KOPT-K1 (cell line): ENCODE measurements around the gene SCNN1B.
"Not testable (repeated sequence)": the region's sequence is repeated elsewhere in the genome, so short reads cannot be mapped to it uniquely, and the experiment has no call there.

Experiments
- H3K27ac ChIP-seq: fragments of 200-600 bp; sonication (generic); 2 replicates; pipeline ENCODE4 v1.5.1; 2016; ENCODE audit warnings: antibody characterized with exemption, mild to moderate bottlenecking, low read depth, low read length; ENCODE audit not compliant: poor library complexity, severe bottlenecking
- H3K36me3 ChIP-seq: fragments of 200-600 bp; sonication (generic); 2 replicates; pipeline ENCODE4 v1.5.1; 2017; ENCODE audit warnings: antibody characterized with exemption, mild to moderate bottlenecking, low read length, moderate library complexity; ENCODE audit not compliant: insufficient read depth
- H3K9me3 ChIP-seq: fragments of 200-600 bp; sonication (generic); 2 replicates; pipeline ENCODE4 v1.5.1; 2017; ENCODE audit warnings: antibody characterized with exemption, low read length, mild to moderate bottlenecking; ENCODE audit not compliant: insufficient read depth, poor library complexity, severe bottlenecking

Gene SCNN1B

DNA sequence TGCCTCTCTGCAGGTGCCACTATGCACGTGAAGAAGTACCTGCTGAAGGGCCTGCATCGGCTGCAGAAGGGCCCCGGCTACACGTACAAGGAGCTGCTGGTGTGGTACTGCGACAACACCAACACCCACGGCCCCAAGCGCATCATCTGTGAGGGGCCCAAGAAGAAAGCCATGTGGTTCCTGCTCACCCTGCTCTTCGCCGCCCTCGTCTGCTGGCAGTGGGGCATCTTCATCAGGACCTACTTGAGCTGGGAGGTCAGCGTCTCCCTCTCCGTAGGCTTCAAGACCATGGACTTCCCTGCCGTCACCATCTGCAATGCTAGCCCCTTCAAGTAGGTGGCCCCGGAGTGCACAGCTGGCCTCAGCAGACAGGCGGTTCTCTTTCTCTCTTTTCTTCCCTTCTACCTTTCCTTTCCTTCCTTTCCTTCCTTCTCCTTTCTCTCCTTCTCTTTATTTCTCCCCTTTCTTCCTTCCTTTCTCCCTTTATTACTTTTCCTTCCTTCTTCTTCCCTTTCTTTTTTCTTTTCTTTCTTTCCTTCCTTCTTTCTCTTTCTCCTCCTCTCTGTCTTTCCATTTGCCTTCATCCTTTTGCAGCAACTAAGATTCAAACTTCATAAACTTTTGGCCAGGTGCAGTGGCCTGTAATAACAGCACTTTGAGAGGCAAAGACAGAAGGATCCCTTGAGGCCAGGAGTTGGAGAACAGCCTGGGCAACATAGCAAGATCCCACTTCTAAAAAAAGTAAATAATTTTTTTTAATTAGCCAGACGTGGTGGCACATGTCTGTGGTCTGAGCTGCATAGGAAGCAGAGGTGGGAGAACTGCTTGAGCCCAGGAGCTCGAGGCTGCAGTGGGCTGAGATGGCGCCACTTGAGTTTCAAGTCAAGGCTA, 46.7 kb downstream of the SCNN1B start:
- Histone ChIP-seq H3K36me3 (no peaks in the 10 kb centered on the region), H3K27ac (no peak overlapping the region), H3K9me3 (peaks cover 7% of the 10 kb centered on the region)

DNA sequence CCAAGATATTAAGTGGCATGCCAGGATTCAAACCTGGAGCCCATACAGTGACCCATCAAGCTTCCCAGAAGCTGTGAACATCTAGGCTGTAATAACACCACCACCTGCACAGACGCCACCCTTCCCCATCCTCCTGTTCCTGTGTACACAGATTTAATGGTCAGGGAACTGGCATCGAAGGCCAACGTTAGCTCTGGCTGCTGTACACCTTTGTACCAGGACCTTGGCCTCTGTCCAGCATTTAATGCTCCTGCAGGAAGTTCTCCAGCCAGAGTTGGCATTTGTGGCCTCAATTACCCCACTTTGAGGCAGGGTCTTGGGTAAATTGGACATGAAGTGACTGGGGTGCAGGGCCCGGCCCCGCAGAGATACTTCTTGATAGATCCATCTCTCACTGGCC, 49.3 kb downstream of the SCNN1B start:
- Histone ChIP-seq H3K9me3 (peaks cover 7% of the 10 kb centered on the region), H3K27ac (no peak overlapping the region), H3K36me3 (no peaks in the 10 kb centered on the region)

DNA sequence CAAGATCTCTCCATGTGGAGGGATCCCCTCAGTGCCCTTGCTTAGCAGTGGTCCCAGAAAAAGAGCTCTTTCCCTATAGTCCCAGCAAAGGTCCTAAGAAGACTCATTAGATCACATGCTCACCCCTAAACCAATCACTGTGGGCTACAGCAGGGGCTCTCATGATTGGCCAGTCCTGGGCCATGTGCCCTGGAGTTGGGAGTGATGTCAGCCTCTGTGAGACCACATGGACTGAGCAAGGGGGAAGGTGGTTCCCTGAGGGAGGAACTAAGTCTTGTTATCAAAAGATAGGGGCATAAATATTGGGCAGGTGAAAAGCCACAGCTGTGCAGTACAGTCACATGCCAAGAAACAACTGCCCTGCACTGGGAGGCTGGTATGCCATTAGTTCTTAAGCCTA, 51.3 kb downstream of the SCNN1B start:
- Histone ChIP-seq H3K27ac (no peak overlapping the region), H3K9me3 (peaks cover 7% of the 10 kb centered on the region), H3K36me3 (no peaks in the 10 kb centered on the region)

DNA sequence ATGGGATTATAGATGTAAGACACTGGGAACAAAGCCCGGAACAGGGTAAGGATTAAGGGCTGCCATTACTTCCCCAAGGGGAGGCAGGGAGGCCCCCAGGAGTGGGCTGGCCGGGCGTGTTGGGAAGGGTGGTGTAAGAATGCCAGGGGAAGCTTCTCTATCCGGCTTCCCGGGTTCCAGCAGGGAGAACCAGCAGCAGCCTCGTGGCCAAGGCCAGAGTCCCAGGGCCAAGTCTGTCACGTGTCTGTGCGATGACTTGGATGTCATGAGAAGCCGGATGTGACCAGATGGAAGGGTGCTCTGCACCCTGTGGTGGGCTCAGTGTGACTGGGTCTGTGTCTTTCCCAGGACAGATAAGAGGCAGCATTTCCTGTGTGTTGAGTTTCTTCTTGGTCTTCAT, 52.1 kb downstream of the SCNN1B start:
- Histone ChIP-seq H3K9me3 (peaks cover 7% of the 10 kb centered on the region), H3K27ac (no peak overlapping the region)

DNA sequence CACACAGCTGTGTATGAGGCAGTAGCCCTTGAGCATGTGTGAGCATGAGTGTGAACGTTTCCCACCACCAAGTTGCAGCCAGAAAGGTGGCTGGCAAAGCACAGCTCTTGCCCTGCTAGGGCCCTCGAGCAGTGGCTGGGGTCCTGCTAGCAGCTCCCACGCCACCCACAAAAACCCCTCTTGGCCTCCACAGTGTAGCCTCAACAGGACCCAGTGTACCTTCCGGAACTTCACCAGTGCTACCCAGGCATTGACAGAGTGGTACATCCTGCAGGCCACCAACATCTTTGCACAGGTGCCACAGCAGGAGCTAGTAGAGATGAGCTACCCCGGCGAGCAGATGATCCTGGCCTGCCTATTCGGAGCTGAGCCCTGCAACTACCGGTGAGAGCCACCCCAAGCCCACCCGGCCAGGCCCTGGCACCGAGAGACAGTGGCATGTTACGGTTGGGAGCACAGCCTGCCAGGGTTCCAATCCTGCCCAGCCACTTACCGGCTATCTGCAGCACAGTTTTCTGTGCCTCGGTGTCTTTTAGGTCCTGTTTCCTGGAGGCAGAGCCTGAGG, 53.1 kb downstream of the SCNN1B start:
- Histone ChIP-seq H3K36me3 (no peaks in the 10 kb centered on the region), H3K27ac (no peak overlapping the region), H3K9me3 (peaks cover 7% of the 10 kb centered on the region)

More for the DNA sequence above, 52.1 kb downstream of the SCNN1B start:
- H3K36me3 ChIP-seq: no peaks in the 10 kb centered on the region

DNA sequence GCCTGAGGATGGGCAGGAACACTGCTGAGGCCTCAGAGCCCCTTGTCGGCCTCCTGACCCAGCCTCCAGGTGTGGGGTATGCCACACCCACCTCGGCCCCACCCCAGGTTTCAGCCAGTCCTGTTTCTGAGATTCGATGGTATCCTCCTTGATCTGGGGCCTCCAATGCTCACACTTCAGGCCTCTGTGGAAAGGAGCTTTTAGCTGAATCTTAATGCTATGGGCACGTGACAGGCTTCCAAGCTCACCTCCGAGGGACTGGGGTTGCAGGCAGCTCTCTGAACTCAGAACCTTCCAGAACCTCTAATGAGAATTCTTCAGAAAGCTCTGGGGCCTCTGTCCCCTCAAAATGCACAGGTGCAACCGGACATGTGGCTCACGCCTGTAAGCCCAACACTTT, 54.8 kb downstream of the SCNN1B start:
- peaks cover 7% of the 10 kb centered on the region for H3K9me3 ChIP-seq
- no peak overlapping the region for H3K27ac ChIP-seq
- H3K36me3 ChIP-seq: no peaks in the 10 kb centered on the region

DNA sequence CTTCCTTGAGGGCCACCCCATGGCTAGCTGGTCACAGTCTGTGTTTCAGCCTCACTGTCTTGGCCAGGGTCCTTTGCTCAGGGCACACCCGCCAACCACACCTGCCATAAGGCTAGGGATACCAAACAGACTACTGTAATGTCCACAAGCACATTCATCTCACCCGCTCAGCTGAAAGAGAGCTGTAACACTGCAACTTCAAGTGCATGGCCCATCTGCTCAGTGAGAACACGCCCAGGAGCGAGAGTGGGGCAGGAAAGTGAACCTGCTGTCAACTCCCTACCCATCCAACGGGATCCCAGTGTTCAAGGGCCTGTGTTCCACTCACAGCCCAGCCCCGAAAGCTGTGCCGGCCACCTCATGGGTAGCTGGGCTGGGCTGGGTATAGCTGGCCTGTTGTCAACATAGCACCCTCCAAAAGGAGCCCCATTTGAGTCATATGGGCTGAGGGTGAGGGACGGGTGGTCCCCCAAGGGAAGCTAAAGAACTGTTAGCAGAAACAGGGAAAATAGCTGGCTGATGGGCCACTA, 55.7 kb downstream of the SCNN1B start:
- no peak overlapping the region for H3K27ac ChIP-seq
- H3K36me3 ChIP-seq: no peaks in the 10 kb centered on the region
- no peaks in the 10 kb centered on the region for H3K9me3 ChIP-seq

DNA sequence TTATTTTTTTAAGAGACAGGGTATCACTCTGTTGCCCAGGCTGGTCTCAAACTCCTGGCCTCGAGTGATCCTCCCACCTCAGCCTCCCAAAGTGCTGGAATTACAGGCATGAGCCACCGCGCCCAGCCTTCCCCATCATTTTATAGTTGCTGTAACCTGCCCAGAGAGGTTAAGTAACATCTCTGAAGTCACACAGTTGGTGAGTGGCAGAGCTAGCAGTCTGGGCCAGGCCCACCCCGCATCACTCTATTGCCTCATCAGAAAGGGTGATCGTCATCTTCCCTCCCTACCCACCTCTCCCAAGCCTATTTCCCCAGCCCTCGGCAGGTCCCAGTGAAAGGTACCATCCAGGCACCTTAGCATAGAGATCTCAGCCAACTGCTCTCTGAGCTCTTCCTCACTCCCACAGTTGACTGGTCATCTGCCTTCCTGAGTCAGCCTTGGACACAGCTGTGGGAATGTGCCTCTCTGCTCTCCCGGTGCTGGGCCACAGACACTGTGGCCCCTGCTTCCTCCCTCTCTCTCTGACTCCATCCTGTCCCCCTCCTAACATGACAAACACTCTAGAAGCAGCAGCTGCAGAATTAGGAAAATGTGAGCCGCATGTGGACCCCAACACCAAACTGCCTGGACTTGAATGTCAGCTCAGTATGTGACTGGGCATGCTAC, 57.1 kb downstream of the SCNN1B start:
- no peak overlapping the region for H3K27ac ChIP-seq
- H3K36me3 ChIP-seq: no peaks in the 10 kb centered on the region
- no peaks in the 10 kb centered on the region for H3K9me3 ChIP-seq

DNA sequence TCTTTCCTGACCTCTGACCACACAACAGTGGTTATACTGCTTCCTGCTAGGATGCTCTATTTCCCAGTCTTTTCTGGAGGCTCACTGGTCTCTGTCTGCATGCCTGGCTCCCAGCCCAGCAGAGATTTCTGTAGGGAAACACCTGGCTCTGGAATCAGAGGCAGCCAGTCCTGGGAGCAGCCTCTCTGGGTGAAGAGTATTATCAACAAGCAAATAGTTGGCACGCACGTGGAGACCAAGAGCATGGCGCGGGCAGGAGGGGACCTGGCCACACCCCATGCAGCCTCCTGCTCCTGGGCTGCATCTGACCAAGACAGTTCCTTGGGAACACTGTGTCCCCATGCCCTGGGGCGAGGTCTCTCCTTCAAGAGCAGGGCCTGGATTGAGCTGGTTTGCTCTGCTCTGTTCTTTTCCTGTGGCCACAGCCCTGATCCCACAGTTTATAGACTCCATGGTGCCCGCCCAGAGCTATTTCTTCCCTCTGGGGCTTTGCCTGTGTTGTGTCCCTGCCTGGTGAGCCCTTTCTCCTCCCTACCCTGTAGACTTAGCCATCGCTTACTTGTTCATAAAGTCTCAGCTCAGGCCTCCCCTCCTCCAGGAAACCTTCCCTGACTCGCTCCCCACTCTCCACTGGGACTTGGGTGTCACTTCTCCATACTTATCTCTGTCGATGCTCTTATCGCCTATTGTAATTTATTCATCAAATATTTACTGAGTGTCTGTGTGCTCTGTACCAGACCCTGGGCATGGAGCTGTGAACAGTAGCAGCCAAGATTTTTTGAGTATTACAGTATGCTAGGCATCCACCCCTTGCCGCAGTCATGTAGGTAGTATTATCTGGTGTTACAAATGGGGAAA, 60.6 kb downstream of the SCNN1B start:
- H3K9me3 ChIP-seq: no peaks in the 10 kb centered on the region
- H3K36me3 ChIP-seq: no peaks in the 10 kb centered on the region
- H3K27ac ChIP-seq: no peak overlapping the region

DNA sequence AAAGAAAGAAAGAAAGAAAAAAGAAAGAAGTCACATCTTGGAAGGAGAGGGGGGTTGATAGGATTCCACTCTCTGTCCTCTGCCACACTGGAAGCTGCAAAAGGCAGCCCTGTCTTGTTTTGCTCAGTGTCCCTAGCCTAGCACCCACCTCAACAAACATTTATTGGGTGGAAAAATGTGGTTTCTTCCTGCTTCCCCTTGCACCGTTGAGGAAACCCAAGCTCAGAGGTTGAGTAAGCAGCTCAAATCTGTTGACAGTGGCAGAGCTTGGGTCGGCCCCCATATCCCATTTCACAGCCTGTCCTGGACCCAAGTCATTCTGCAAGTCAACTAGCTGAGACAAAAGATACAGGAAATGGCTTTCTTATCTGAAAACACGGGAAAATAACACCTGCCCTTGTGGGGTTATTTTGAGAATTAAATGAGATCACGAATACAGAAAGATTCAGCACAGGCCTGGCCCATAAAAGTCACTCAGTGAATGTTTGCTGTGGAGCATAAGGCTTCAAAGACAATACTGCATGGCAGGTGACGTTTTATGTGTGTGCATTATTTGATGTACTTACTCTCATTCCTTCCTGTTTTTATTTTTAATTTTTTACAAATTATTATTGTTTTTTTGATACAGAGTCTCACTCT, 63.6 kb downstream of the SCNN1B start:
- Histone ChIP-seq H3K9me3 (no peaks in the 10 kb centered on the region), H3K36me3 (no peaks in the 10 kb centered on the region), H3K27ac (no peak overlapping the region)

DNA sequence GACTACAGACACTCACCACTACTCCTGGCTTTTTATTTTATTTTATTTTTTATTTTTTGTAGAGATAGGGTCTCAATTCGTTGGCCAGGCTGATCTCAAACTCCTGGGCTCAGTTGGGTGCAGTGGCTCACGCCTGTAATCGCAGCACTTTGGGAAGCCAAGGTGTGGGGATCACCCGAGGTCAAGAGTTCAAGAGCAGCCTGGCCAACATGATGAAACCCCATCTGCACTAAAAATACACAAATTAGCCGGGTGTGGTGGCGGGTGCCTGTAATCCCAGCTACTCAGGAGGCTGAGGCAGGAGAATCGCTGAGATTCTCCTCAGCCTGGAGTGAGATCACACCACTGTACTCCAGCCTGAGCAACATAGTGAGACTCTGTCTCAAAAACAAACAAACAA, 64.2 kb downstream of the SCNN1B start:
- H3K27ac ChIP-seq, H3K36me3 ChIP-seq, H3K9me3 ChIP-seq: not testable (repeated sequence)

DNA sequence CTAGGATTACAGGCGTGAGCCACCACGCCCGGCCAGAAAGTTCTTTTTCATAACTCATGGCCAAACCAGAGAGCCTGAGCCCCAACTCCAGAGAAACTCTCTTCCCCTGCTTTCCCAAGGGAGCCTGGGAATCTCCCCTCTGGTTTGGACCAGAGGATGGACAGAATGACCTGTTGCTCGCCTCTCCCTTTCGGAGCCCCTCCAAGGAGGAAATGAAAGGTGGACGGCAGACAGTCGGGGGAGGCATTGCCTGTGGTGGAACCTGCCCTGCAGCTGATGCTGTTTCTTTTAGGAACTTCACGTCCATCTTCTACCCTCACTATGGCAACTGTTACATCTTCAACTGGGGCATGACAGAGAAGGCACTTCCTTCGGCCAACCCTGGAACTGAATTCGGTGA, 65.5 kb downstream of the SCNN1B start:
- Histone ChIP-seq H3K36me3 (no peaks in the 10 kb centered on the region), H3K27ac (no peak overlapping the region)

DNA sequence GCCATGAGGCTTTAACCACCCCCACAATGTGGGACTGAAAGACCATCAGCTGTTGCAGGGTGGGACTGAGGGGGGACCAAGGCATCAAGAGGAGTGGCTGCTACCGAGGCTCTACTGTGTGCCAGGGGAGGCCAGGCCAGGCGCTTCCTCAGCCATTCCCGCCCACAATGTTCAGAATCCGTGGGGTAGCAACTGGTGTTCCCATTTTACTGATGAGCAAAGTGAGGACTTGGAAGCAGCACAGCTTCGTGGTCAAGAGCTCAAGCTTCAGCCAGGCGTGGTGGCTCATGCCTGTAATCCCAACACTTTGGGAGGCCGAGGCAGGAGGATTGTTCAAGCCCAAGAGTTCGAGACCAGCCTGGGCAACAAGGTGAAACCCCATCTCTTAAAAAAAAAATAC, 65.9 kb downstream of the SCNN1B start:
- H3K36me3 ChIP-seq: no peaks in the 10 kb centered on the region
- H3K27ac ChIP-seq: no peak overlapping the region
- H3K9me3 ChIP-seq: no peaks in the 10 kb centered on the region

More for the DNA sequence above, 65.5 kb downstream of the SCNN1B start:
- no peaks in the 10 kb centered on the region for H3K9me3 ChIP-seq

DNA sequence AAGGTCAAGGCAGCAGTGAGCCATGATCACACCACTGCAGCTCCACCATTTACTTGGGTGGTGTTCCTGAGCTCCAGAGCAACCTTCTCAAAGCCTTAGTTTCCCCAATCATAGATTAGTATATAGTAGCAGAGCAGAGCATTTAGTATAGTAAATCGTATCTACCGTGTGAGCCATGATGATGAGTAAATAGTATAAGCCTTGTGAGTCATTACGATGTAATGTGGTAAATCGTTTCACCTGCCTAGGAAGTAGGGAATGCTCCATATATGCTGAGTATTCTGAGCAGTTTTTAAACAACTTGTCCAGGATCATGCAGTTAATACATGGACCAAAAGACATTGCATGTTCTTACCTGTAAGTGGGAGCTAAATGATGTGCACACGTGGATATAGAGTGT, 66.4 kb downstream of the SCNN1B start:
- H3K27ac ChIP-seq: no peak overlapping the region
- H3K36me3 ChIP-seq: no peaks in the 10 kb centered on the region
- H3K9me3 ChIP-seq: no peaks in the 10 kb centered on the region
